HG03159 (cell line): Measurements from ENCODE around the gene ANKRD27.
"Not testable (repeated sequence)": the region's sequence is repeated elsewhere in the genome, so short reads cannot be mapped to it uniquely, and the experiment has no call there.

ENCODE experiments used
- ATAC-seq: cut with Tn5 transposase; IDR thresholded peaks from one replicate; pipeline ENCODE4 v1.9.1; 2021; ENCODE audit warnings: mild to moderate bottlenecking, moderate library complexity; ENCODE audit not compliant: unreplicated experiment

ANKRD27 gene

DNA sequence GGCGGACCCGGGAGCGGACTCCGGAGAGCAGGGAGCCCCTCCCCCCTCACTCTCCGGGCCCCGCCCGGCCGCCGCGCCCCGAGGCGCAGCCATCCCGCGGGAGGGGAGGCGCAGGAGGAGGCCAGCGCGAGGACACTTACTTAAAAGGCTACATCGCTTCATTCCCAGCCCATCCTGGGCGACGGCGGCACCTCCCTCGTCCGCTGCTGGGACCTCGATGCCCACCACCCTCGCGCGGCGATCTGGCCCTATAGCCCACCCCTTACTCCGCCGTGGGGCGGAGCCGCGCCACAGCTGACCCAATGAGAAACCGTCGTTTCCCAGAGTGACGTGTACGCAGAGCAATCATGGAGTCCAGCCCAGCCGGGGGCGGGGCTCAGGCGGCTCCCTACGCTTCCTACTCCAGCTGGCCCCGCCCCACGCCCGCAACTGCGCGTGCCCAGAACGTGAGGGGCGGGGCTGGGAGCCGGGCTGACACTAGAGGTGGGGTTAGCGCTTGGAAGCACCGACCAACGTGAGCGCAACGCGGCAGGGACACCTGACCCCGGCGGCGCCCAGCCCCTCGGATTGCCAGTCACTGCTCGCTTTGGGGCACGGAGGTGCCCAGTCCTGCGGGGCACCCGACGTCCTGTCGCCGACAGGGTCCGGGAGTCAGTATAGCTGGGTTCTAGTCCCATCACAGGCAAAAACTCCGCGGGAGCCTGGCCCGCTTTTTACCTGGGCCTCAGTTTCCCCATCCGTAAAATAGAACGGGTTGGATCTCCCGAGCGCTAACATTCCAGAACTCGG, at the start of gene ANKRD27:
Gene ANKRD27, minus strand, starts transcription at position 250 of the 789 bp plus-strand sequence. CDS start 16,165 bp downstream, outside the sequence.
- ATAC-seq: peak; percentile 97

DNA sequence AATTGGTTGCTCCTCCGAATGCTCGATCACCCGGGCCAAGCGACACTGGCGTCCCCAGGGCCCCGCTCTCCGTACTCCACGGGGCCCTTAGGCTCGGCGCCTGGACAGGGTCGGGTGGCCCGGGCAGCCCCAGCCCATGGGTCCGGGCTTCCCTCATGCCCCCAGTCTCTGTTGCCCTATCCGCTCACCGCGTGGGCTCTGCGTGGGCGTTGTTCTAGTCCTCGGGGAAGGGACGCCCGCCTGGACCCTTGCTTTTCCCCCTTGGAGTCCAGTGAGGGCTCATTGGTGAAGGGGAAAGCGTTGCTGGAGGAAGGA, 45.9 kb upstream of the ANKRD27 start:
- ATAC-seq: no peak

DNA sequence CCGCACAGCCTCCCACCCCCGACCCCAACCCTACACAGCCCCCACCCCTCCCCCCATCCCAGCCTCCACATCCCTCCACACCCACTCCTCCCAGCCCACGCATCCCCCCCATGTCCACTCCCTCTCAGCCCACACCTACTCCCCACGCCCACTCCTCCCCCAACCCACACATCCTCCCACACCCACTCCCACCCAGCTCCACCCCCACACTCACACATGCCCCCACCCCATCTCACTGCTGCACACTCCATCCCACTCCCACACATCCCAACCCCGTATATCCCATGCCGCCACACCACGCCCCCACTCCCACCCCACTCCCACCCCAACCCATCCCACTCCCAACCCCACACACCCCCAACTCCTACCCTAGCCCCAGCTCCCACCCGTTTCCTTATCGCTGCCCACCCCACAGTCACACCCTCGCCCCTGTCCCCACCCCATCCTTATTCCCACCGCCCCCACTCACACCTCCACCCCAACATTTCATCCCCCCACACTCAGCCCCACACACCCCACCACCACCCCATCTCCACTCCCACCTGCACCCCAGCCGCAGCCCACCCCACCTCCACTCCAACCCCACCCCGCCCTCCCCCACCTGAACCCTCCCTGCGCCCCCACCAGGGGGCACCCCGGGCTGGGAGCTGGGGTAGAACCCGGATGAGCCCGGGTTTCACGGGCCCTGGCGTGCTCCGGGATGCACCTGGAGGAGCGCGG, 45.4 kb upstream of the ANKRD27 start:
- no peak for ATAC-seq

DNA sequence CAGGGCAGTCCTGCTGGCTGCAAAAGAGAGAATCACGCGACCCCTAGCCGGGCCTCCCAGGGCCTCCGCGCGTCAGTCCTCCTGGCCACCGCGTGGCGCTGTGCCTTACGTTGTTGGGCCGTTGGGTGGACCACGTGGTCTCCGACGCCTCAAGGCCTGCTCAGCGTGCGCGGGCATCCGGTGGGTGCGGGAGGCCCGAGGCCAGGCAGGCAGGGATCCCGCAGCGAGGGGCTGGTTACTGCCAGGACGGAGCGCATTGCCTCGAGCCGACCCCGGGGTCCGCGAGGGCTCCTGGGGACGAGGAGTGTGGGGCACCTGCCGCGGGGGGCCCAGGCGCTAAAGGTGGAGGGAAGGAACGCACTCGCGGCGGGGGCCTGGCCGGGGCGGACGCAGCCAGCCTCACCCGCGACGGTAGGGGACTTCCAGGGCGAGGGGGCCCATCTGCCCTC, 44.7 kb upstream of the ANKRD27 start, which contains the start of gene TDRD12:
Gene TDRD12, plus strand, starts transcription at position 157 of the 449 bp plus-strand sequence. CDS start 306 bp downstream, outside the sequence.
- ATAC-seq: no peak

DNA sequence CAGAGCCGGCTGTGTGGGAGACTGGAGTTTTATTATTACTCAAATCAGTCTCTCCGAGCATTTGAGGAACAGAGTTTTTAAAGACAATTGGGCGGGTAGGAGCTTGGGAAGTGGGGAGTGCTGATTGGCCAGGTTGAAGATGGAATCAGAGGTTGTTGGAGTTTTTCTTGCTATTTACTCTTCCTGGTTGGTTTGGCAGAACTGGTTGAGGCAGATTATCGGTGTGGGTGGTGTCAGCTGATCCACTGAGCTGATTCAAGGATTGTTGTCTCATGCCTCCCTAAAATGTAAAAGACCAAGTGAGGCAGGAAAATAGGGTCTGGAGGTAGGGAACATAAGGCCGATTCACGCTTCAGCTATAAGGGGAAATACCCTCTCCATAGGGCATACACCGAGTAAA, 43.3 kb upstream of the ANKRD27 start:
- no peak for ATAC-seq

DNA sequence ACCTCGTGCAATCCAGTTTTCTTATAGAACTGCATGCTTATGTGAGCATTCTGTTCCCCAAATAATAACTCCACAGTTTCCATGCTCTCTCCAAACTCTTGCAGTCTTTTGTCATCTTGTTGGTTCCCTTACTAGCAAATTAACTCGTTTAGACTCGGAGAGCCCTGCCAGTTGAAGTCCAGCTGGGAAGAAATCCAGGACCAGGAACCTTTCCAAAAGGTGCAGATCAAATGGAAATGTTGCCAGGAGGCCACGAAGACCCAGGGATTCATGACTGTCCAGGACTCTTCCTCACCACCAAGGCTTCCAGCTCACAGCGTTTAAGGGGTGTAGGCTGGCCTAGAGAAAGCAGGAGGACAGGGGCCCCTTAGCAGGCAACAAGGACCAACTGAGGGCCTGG, 42.5 kb upstream of the ANKRD27 start:
- no peak for ATAC-seq

DNA sequence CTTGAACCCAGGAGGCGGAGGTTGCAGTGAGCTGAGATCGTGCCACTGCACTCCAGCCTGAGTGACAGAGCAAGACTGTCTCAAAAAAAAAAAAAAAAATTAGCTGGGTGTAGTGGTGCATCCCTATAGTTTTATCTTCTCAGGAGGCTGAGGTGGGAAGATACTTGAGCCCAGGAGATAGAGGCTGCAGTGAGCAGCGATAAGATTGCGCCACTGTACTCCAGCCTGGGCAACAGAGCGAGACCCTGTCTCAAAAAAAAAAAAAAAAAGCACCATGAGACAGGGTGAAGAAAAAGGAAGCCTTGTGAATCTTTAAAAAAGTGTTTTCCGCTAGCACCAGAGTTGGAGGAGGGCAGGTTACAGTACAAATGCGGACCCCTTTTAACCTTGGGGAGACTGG, 41.2 kb upstream of the ANKRD27 start:
- not testable (repeated sequence) for ATAC-seq

DNA sequence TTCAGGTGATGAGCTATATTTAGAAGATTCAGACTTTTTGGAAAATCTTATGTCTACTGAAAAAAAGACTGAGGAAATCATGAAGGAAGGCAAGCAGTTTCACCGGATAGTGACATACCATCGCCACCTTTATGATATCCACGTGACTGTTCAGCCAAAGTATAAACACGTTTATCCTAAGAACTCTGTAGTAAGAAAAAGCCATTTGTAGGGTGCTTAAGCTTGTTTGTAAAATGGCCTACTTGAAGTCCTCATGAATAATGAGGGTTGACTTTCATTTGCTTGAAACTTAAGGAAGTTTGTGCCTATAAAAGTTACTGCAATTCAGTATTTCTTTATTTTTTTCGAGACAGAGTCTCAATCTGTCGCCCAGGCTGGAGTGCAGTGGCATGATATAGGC, 36.8 kb upstream of the ANKRD27 start:
- no peak for ATAC-seq

DNA sequence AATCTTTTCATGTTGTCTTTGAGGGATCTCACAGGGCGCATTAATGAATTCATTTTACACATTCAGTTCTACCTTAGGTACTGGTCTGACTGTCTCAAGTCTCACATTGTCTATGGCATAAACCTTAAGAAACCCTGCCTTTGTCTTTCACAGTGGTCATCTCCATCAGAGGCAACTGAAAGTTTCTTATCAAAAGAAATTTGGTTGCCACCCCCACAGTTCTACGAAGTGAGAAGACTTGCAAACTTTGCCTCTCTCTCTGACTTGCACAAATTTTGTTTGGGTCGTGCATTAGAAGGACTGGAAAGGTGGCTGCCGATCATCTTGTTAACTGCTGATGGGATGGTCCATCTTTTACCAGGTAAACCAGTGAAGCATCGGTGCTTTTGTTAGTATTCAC, 34.1 kb upstream of the ANKRD27 start:
- ATAC-seq: no peak

DNA sequence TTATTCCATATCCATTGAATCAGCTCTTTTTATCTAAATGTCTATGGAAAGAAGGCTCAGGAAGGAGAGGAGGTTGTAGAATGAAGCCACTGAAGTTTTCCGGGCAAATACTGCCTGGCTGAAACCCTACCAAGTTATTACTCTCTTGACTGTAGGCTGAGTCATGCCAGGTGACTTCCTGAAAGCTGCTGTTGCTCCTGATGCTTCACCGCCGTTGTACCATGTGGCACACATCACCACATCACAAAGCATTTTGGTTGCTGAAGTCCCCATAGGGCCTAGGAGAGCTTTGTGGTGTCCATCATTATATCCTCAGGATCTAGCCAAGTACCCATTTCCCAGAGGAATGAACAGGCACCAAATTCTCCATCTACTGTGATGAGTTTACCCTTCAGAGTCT, 33.5 kb upstream of the ANKRD27 start:
- no peak for ATAC-seq

DNA sequence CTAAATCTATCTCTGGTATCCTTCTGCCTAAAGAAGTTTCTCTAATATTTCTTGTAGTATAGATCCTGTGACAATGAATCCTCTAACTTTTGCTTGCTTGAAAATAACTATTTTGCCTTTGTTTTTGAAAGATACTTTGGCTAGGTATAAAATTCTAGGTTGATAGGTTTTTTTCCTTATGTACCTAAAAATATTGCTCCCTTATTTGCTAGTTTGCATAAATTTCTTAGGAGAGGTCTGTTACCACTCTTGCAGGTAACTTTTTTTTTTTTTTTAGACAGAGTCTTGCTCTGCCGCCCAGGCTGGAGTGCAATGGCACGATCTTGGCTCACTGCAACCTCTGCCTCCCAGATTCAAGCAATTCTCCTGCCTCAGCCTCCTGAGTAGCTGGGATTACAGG, 29.0 kb upstream of the ANKRD27 start:
- not testable (repeated sequence) for ATAC-seq

DNA sequence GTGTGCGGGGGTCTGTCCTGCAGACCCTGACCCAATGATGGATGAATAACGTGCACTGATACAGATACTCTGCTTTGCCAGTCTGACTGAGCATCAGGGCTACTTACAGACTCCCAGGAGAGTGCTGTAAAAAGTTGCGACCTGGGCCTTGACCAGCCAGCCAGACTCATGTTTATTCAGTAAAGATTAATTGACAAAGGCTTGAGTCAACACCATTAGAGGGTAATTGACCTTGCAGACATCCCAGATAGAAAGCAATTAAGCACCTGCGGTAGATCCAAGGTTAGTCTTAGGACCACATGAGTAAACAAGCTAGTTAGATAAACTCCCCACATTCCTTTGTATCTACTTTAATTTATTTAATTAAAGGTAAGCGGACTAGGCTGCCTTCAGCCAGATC, 27.0 kb upstream of the ANKRD27 start:
- ATAC-seq: no peak

DNA sequence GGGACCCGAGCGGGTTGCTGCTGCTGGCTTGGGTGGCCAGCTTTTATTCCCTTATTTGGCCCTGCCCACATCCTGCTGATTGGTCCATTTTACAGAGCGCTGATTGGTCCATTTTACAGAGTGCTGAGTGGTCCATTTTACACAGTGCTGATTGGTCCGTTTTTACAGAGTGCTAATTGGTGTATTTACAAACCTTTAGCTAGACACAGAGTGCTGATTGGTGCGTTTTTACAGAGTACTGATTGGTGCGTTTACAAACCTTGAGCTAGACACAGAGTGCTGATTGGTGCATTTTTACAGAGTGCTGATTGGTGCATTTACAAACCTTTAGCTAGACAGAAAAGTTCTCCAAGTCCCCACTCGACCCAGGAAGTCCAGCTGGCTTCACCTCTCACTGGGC, 25.1 kb upstream of the ANKRD27 start:
- not testable (repeated sequence) for ATAC-seq

DNA sequence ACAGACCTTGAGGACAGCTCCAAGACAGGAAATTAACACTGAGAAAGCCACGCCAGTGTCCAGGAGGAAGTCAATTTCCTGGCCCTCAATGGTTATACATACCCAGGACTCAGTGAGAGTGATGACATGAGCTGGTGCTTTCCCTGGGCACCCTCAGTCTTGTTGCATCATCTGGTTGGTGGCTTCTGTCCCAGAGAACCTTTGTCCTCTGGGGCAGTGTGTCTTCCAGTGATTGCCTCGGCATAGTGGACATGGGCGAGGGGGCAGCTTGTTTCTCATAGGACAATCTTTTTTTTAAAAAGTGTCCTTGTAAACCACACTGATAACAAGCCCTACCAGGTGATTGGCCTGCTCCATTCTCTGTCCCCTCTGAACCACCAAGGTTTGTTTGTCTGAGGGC, 21.8 kb upstream of the ANKRD27 start:
- not testable (repeated sequence) for ATAC-seq

DNA sequence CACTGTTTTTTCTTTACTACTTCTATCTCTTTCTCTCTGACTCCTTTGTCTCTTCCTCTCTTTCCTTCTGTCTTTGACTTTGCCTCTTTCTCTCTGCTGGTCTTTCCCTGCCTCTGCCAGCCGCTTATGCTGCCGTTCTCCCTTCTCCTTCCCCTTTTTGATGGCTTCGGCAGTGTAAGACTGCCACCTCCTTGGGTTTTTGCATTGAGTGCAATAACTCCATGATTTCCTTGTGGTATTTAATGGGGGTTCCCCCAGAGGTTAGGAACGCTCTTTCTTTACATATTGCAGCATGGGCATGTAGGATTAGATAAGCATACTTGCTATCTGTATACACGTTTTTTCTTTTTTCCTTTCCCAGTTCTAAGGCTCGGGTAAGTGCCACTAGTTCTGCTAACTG, 20.5 kb upstream of the ANKRD27 start:
- not testable (repeated sequence) for ATAC-seq

DNA sequence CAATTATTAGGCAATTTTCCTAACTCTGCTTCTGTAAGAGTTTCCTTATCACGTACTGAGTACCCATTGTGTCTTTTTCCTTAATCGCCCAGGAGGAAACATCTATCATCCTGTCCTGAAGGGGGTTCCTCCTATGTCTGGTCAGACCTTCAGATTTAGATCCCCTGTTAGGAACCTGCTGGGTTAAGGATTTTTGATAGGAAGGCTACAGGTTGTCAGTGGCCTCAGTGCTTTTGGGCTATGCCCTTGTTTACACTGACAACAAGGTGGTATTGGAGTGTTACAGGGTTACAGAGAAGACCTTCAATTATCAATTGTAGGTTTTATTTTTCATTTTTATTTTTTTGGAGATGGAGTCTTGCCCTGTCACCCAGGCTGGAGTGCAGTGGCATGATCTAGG, 19.9 kb upstream of the ANKRD27 start:
- ATAC-seq: not testable (repeated sequence)

DNA sequence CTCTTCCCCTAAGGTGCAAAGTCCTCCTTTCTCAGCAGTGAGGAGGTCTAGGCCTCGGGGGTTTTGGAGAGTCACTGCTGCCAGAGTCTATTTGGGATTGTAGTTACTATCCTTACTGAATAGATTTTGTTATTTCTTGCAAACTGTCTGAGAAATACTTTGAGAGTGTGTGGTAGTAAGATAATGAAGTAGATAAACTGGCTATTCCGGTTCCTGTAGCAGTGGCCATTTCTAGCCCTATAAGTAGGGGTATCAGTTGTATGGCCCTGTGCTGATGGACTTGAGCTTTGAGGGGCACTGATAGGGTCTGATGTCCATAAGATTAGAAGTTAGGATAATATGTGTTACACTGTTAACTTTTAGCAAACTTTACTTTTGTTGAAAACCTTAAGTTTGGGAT, 19.3 kb upstream of the ANKRD27 start:
- ATAC-seq: not testable (repeated sequence)

DNA sequence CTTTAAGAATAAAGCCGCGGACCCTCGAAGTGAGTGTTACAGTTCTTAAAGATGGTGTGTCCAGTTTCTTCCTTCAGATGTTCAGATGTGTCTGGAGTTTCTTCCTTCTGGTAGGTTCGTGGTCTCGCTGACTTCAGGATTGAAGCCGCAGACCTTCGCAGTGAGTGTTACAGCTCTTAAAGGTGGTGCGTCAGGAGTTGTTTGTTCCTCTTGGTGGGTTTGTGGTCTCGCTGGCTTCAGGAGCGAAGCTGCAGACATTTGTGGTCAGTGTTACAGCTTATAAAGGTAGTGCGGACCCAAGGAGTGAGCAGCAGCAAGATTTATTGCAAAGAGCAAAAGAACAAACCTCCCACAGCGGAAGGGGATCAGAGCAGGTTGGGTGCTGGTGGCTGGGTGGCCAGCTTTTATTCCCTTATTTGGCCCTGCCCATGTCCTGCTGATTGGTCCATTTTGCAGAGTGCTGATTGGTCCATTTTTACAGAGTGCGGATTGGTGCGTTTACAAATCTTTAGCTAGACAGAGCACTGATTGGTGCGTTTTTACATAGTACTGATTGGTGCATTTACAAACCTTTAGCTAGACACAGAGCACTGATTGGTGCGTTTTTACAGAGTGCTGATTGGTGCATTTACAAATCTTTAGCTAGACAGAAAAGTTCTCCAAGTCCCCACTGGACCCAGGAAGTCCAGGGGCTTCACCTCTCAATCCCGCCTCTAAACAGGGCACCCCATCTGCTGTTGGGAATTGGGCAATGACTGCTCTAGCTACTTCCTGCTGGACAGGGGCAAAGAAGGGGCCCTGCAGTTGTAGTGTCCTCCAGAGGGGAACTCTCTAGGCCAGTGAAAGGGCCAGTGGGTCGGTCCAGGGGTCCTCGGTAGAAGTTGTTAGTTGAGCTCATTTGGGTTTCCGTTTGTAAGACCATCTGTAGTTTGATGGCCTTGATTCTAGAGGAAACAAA, 18.4 kb upstream of the ANKRD27 start:
- not testable (repeated sequence) for ATAC-seq

DNA sequence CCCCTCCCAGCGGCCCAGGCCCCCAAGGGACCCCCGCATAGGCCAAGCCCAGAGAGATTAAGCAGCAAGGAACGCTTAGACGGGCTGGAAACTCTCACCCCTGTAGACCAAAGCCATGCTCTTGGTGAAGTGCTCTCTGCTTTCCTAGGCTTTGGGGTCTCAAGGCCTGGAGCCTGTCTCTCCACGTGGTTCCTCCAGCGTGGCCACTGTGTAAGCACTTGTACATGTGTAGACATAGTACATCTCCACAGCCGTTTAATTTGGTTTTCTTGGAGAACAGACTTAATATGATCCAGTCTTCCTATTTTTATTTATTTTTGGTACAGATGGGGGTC, 17.7 kb upstream of the ANKRD27 start:
- peak; percentile 8 for ATAC-seq

DNA sequence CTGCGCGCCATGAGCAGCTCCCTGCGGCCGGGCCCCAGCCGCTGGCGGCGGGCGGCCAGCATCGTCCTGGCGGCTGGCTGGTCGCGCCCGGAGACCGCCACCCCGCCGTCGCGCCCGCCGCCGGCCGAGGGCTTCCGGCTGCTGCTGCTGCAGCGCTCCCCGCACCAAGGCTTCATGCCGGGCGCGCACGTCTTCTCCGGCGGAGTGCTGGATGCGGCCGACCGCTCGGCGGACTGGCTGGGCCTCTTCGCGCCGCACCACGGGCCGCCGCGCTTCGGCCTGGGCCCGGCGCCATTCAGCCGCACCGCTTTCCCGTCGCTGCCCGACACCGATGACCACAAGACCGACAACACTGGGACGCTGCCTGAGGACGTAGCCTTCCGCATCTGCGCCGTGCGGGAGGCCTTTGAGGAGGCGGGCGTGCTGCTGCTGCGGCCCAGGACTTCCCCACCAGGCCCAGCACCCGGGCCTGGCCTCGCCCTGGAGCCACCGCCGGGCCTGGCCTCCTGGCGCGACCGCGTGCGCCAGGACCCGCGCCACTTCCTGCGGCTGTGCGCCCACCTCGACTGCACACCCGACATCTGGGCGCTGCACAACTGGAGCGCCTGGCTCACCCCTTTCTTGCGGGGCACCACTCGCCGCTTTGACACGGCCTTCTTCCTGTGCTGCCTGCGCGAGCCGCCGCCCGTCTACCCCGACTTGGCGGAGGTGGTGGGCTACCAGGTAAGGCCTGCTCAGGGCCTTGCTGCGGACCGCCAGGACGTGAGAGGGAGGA, 17.2 kb upstream of the ANKRD27 start:
- ATAC-seq: peak; percentile 57
